Choroid plexus epithelial cell (primary cell): Measurements from ENCODE around the gene PHLDB2.

ENCODE experiments used
- DNase-seq: peaks from one replicate; pipeline ENCODE4 v3.0.0-alpha.2; 2010; ENCODE audit warnings: low read depth
- H3K4me3 ChIP-seq: 2 replicates; pipeline ENCODE4 v1.5.1; 2011; ENCODE audit warnings: low read depth, mild to moderate bottlenecking, control low read depth, low read length, moderate library complexity
- CTCF ChIP-seq: conservative IDR thresholded peaks from 2 replicates; pipeline ENCODE4 v1.5.1; 2011; ENCODE audit warnings: low read depth, mild to moderate bottlenecking, control low read depth, inconsistent platforms, low read length, moderate library complexity

Gene PHLDB2

DNA sequence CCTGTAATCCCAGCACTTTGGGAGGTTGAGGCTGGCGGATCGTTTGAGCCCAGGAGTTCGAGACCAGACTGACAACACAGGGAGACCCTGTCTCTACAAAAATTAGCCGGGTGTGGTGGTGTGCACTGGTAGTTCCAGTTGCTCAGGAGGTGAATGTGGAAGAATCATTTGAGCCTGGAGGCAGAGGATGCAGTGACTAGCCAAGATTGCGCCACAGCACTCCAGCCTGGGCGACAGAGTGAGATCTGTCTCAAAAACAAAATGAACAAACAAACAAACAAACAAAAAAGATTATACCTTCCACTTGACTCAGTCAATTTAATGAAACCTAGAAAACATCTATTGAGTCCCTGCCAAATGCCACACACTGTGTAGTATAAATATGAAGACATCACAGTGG lies 30.5 kb upstream of the PHLDB2 start:
- no peak for TF ChIP-seq CTCF
- no peak overlapping the region for H3K4me3 ChIP-seq

DNA sequence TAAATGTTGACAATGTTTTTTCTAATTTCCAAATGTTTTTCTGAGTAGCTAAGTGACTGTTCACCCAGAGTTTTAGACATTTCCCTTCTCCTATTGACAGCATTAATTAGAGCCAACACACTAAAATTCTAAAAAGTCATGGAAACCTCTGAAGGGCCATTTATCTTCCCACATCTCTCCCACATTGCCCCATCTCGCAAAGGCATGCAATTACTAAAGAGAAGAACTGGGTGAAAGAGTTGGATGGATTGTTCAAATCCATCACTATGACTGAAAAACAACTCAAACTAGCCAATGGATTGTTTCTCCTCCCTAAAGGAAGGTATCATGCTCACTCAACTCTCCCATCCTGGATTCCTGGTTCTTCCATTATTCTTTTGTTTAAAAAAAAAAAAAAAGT lies 30.0 kb upstream of the PHLDB2 start:
- no peak for TF ChIP-seq CTCF
- DNase-seq: no peak
- no peak overlapping the region for H3K4me3 ChIP-seq

More for the DNA sequence above, 30.5 kb upstream of the PHLDB2 start:
- no peak for DNase-seq

DNA sequence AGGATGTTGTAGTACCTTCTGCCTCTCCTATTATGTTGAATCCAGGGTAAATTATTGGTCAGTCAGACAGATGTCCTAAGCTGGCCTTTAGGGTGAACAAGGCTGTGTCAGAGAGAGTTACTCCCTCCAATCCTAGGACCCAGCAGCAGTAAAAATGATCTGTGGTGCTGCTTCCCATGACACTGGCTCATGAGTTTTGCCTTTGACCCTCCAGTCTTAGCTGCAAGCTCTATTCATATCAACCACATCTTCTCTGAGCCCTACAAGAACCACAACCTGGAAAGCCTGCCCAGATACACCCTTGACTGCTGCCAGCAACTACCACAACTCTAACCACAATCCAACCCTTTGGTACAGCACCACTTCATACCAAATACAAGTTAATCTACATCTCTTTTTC lies 27.2 kb upstream of the PHLDB2 start:
- no peak overlapping the region for H3K4me3 ChIP-seq
- no peak for DNase-seq
- TF ChIP-seq CTCF: no peak

DNA sequence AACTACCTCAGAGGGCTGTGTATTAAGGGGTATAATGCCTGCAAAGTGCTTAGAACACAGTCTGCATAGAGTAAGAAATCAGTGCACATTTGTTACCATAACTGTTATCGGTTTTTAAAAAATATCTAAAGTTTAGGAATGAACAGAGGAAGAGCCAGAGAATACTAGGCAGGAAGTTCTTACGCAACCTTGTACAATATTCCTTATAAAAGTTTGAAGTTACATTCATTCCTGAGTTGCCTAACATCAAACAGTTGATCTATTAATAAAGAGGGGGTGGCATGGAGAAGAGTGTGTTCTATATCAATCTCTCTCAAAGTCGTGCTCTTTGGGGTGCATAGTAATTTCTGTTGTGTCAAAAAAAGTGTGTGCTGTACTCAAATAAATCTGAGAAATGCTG lies 22.0 kb upstream of the PHLDB2 start:
- no peak overlapping the region for H3K4me3 ChIP-seq
- no peak for TF ChIP-seq CTCF
- no peak for DNase-seq

DNA sequence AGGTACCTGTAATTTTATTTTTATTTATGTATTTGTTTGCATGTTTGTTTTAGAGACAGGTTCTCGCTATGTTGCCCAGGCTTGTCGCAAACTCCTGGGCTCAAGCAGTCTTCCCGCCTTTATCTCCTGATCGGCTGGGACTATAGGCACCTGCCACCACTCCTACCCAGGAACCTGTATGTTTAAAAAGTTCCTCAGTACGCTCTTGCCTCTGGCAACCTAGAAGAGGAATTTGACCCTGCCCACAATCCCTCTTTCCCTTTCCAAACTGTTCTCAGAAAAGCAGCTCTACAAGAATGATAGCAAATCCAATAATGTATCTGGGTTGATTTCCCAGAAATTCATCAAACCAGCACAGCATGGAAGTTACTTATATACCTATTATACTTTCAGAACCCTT lies 20.9 kb upstream of the PHLDB2 start:
- no peak for TF ChIP-seq CTCF
- no peak for DNase-seq
- H3K4me3 ChIP-seq: no peak overlapping the region

GRCh38 chr3:111846039-111846438 lies 13.0 kb upstream of the PHLDB2 start:
- TF ChIP-seq CTCF: no peak
- H3K4me3 ChIP-seq: no peak overlapping the region
- DNase-seq: peak; percentile 52

DNA sequence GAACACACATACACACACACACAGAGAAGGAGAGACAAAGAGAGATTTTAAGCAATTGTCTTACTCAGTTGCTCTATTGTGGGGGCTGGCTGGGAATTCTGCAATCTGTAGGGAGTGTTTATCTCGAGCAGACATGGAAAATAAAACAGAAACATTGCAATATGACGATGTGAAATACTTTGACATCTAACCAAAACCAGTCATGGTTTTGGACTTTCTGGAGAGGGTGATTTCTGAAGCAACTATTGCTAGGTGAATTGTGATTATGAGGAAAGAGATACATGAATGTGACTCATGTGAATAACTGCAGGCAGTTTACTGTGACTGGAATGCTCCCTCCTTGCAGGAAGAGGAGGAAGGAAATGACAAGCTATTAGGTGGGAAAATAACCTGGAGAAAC lies 12.3 kb upstream of the PHLDB2 start:
- no peak for TF ChIP-seq CTCF
- peak; percentile 82 for DNase-seq
- no peak overlapping the region for H3K4me3 ChIP-seq
